Colonic mucosa (tissue), 4 donors: Measurements from ENCODE around the gene LSM12. TPM values are rescaled to one million over a fixed set of nuclear protein-coding genes. Genes with fewer than 3 reads are reported as not detected.
A peak's percentile ranks its signal among the peaks of the same experiment; 100 is the strongest.

ENCODE experiments used
- DNase-seq: peaks from one replicate; pipeline ENCODE4 v3.0.0-alpha.2; 2020
- H3K27ac ChIP-seq: fragments of 200-600 bp; one replicate; pipeline ENCODE4 v1.8.0; 2021
- H3K27me3 ChIP-seq: fragments of 200-600 bp; one replicate; pipeline ENCODE4 v1.8.0; 2021
- H3K36me3 ChIP-seq: fragments of 200-600 bp; one replicate; pipeline ENCODE4 v1.8.0; 2021
- H3K4me1 ChIP-seq: fragments of 200-600 bp; one replicate; pipeline ENCODE4 v1.8.0; 2021; ENCODE audit warnings: mild to moderate bottlenecking
- H3K4me3 ChIP-seq: fragments of 200-600 bp; one replicate; pipeline ENCODE4 v1.8.0; 2021
- H3K9ac ChIP-seq, 2 donors: one replicate each; pipeline ENCODE4 v1.7.0; 2013; ENCODE audit warnings: control low read depth in 2 of 2, low read depth in 2 of 2, low read length in 2 of 2
- H3K9me3 ChIP-seq: fragments of 200-600 bp; one replicate; pipeline ENCODE4 v1.8.0; 2021
- intact Hi-C: fragments of 100-400 bp; cut with DNase I; formaldehyde crosslinking; loops from one replicate; pipeline ENCODE4 v1.14.1; 2022
- total RNA-seq, 2 donors: library from RNA; stranded (reverse); fragmentation: NEBNext Ultra II Directional in 1 of 2; extraction: Animal tissue kit (Norgen Biotek cat#: 25700) in 1 of 2; gene quantifications; one replicate each; pipeline ENCODE4 v1.2.1, GENCODE V29; 2021
- TF ChIP-seq, protein P1 (sequence below): fragments of 200-600 bp; IDR thresholded peaks from one replicate; pipeline ENCODE4 v1.8.0; 2022; ENCODE audit warnings: antibody characterized with exemption, mild to moderate bottlenecking
- donor health status: healthy.
- donor health status: DM: no; HTN: no; CAD: no.
- donor health status: DM: no; HTN: no; CAD: no.

Gene LSM12
- 10 to 100 TPM; 60.9 to 74.3 TPM for total RNA-seq

DNA sequence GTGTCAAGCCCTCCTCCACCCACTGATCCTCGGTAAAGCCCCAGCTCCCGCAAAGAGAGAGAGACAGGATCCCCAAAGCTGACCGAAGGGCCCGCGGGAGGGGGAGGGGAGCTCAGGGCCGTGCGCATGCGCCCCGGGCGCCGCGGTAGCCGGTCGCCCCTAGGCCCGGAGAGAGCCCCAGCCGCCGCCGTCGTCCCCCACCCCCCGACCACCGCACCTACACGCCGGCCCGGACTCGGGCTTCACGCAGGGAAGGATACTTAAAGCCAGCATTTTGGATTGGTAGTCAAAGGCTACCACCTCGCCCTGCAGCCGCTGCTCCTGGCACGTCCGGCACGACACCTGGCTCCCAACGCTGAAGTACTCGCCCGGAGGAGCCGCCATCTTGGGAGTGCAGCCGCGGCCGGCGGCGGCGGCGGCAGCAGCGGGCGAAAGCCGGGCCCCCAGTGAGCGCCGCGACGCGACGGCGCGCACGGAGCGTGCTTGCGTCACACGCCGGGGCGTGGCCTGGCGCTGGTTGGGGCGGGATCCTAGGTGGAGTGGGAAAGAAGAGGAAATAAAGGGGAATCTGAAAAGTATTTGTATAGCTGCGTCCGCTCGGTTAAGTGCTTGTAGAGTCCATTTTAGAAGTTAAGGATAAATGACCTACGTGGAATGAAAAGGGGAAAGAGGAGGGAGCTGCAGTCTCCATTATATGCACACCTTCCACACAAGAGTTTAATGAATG, at the start of gene LSM12:
TSS of gene LSM12 (minus strand) at position 468 of the 727 bp plus-strand sequence. CDS start at position 384, 84 bp downstream.
- peak within 1 kb of the TSS; percentile 91 for H3K27ac ChIP-seq
- H3K27me3 ChIP-seq: no peaks in the 10 kb centered on the region
- H3K36me3 ChIP-seq: no peaks in the 10 kb centered on the region
- H3K4me1 ChIP-seq: peaks cover under 1% of the 10 kb centered on the region
- H3K9ac ChIP-seq: peak within 1 kb of the TSS; percentile 60 to 94
- no peaks in the 10 kb centered on the region for H3K9me3 ChIP-seq
- TF ChIP-seq, protein P1, sequence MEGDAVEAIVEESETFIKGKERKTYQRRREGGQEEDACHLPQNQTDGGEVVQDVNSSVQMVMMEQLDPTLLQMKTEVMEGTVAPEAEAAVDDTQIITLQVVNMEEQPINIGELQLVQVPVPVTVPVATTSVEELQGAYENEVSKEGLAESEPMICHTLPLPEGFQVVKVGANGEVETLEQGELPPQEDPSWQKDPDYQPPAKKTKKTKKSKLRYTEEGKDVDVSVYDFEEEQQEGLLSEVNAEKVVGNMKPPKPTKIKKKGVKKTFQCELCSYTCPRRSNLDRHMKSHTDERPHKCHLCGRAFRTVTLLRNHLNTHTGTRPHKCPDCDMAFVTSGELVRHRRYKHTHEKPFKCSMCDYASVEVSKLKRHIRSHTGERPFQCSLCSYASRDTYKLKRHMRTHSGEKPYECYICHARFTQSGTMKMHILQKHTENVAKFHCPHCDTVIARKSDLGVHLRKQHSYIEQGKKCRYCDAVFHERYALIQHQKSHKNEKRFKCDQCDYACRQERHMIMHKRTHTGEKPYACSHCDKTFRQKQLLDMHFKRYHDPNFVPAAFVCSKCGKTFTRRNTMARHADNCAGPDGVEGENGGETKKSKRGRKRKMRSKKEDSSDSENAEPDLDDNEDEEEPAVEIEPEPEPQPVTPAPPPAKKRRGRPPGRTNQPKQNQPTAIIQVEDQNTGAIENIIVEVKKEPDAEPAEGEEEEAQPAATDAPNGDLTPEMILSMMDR: no peak
- peak within 1 kb of the TSS; percentile 67 for H3K4me3 ChIP-seq
- intact Hi-C loops: no loop called here
- peak; percentile 95 for DNase-seq

DNA sequence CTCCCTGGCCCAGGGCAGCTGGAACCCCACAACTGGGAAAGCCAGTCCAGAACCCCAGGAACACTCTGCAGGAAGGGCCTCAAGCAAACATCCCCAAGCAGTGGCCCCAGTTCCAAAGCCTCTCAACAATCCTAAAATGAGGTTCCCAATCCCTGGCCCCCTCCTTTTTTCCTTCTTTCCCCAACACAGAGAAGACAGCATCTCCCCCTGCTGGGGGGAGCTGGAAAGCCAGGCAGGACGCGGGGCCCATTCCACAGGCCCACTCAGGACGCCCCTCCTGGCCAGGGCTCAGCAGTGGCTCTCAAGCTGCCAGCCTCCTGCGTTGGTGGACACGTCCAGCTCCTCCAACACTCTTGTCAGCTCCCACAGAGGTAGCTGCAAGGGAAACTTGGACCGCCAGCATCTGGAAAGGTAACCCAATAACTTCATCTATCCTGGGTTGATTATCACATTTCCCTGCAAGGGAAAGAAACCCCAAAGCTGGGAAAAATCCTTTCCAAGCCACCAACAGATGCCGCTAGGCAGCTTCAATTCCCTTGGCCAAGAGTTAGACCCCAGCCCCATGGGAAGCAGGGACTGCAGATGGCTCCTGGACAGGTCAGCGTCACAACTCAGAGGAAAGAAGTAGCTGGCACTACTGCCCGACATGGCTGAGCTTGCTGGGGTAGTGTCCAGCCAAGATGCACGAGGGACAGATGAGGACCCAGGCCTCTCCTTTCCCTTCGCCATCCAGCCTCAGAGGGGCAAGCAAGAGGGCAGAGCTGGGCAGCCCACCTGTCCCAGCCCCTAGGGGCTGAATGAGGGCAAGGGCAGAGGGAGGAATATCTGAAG, 49.3 kb upstream of the LSM12 start:
- no peak for DNase-seq
- Histone ChIP-seq H3K9me3 (no peaks in the 10 kb centered on the region), H3K36me3 (no peaks in the 10 kb centered on the region), H3K4me1 (peaks cover 13% of the 10 kb centered on the region), H3K4me3 (no peak overlapping the region), H3K9ac (no peak overlapping the region), H3K27me3 (no peaks in the 10 kb centered on the region), H3K27ac (no peak overlapping the region)
- TF ChIP-seq, protein P1: peak; percentile 53
- intact Hi-C loops: no loop called here

DNA sequence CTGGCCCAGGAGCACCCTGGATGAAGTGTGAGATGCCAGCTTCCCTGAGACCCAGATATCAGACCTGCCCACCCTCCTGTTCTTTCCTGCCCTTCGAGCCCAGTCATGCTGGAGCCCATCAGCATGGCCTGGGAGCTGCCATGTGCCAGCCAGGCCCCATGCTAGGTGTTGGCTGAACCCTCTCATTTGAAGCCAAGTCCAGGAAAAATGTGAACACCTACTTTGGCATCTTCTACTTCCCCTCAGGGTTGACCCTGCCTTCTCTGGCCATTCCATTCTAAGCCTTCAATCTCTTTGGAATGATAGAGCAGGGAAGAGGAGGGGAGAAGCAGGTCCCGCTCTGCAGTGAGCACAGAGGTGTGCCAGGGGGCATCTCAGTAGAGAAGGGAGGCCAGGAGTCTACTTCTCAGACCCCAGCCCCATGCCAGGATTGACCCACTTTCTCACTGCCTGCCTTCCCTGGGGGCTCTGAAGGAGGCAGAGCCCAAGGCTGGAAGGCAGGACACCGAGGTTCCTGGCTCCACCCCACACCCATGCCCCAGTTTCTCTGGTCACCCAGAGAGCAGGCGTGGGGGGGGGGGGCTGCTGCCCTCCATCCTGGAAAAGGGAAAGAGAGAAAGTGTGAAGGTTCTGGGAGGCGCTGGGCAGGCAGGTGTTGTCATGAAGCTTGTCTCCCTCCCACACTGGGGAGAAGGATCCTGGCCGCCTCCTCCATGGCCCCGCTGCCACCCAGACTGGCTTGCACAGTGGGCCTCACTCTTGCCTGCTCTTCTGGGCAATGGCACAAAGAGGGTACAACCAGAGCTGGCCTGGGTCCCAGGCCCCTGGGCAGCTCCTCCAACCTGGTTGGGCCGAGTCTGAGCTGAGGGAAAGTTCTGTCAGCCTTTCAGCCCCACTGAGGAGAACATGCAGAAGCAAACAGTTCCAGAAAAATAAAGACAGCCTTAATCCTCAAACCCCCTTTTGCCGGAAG, 47.7 kb upstream of the LSM12 start:
- peaks cover 19% of the 10 kb centered on the region for H3K4me1 ChIP-seq
- no peaks in the 10 kb centered on the region for H3K9me3 ChIP-seq
- no peak overlapping the region for H3K9ac ChIP-seq
- H3K27ac ChIP-seq: no peak overlapping the region
- no peaks in the 10 kb centered on the region for H3K36me3 ChIP-seq
- intact Hi-C loops: loop anchor here (5.0 kb wide), 1 partner anchor 42 kb away; the partner anchor contains the start of gene G6PC3
- no peaks in the 10 kb centered on the region for H3K27me3 ChIP-seq
- TF ChIP-seq, protein P1: no peak
- no peak overlapping the region for H3K4me3 ChIP-seq
- DNase-seq: no peak

DNA sequence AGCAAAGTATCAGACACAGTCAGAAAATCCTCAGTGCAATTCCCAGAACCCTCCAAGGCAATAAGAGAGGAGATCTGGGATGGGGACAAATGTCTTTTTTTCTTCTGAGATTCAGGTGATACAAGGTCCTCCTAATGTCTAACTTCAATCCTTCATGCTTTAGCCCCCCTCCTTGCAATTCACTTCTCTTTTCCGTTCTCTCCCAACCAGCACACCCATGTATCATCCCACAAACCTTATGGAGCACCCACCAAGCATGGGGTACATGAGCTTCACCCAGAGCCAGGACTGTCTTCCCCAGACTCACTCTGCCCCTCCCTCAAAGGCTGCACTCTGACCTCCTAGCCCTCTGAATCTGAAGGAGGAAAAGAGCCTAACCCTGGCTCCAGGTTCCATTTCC, 46.9 kb upstream of the LSM12 start:
- intact Hi-C loops: loop anchor here (5.0 kb wide), 1 partner anchor 41 kb away; the partner anchor contains the start of gene G6PC3
- H3K27me3 ChIP-seq: no peaks in the 10 kb centered on the region
- H3K9ac ChIP-seq: peak overlapping the region in 1 of 2 donors; percentile 12
- no peaks in the 10 kb centered on the region for H3K9me3 ChIP-seq
- no peaks in the 10 kb centered on the region for H3K36me3 ChIP-seq
- H3K4me3 ChIP-seq: no peak overlapping the region
- H3K4me1 ChIP-seq: peaks cover 19% of the 10 kb centered on the region
- H3K27ac ChIP-seq: no peak overlapping the region
- no peak for DNase-seq
- TF ChIP-seq, protein P1: no peak
